Measurements from ENCODE around the gene ELOF1. TPM values are rescaled to one million over a fixed set of nuclear protein-coding genes. Genes with fewer than 3 reads are reported as not detected.

ELOF1 gene
- total and polyA plus RNA-seq, 2 of the 13 experiments (the other 11 are each of a cell fraction or from before 2014, with no cell fraction given), result 14.5 to 43.2 TPM

- TF ChIP-seq HNRNPL (IDR thresholded peaks at IDR 0.05; ENCODE audit: low read depth, low read length) (peak; percentile 32; the same call in 1 of the 2 replicates), ZSCAN12 (CRISPR knock-in tag; IDR thresholded peaks at IDR 0.05) (no peak), PAWR (CRISPR knock-in tag; IDR thresholded peaks at IDR 0.05; ENCODE audit: borderline replicate concordance) (no peak), SMYD3 (CRISPR knock-in tag; IDR thresholded peaks at IDR 0.05) (no peak; the same call in 1 of the 2 replicates), GATAD1 (CRISPR knock-in tag; IDR thresholded peaks at IDR 0.05) (peak; percentile 52), RARG (CRISPR knock-in tag; IDR thresholded peaks at IDR 0.05; ENCODE audit: low read depth) (no peak), RFX3 (CRISPR knock-in tag; IDR thresholded peaks at IDR 0.05) (0 out of 2 replicates have a peak, but pooled peaks have one; percentile 44), HDAC1 (CRISPR knock-in tag; IDR thresholded peaks at IDR 0.05) (peak; percentile 90), TOPORS (CRISPR knock-in tag; IDR thresholded peaks at IDR 0.05) (peak; percentile 62; the same call in 1 of the 2 replicates), ZNF780A (CRISPR knock-in tag; IDR thresholded peaks at IDR 0.05) (peak; percentile 57; the same call in 1 of the 2 replicates), HINFP (CRISPR knock-in tag; IDR thresholded peaks at IDR 0.05; ENCODE audit: low read depth) (no peak; the same call in 1 of the 2 replicates), AKNA (CRISPR knock-in tag; IDR thresholded peaks at IDR 0.05; ENCODE audit: borderline replicate concordance) (no peak), ZNF674 (CRISPR knock-in tag; IDR thresholded peaks at IDR 0.05; ENCODE audit: low read depth) (no peak), ZBED4 (CRISPR knock-in tag; IDR thresholded peaks at IDR 0.05; ENCODE audit: borderline replicate concordance) (no peak; the same call in 1 of the 2 replicates), PLSCR1 (CRISPR knock-in tag; IDR thresholded peaks at IDR 0.05; ENCODE audit: borderline replicate concordance) (no peak), ZKSCAN8 (CRISPR knock-in tag; IDR thresholded peaks at IDR 0.05; ENCODE audit: borderline replicate concordance) (no peak), CEBPG (CRISPR knock-in tag; IDR thresholded peaks at IDR 0.05) (no peak), KMT2A (CRISPR knock-in tag; IDR thresholded peaks at IDR 0.05) (peak; percentile 96)
These were observed 38.4 kb upstream of the ELOF1 start, which contains the start of gene ZNF627 (continued) for GRCh38 chr19:11597202-11598102.
